T-helper 17 cell (primary cell): ENCODE measurements around the gene LCE7A. TPM values are rescaled to one million over a fixed set of nuclear protein-coding genes. Genes with fewer than 3 reads are reported as not detected.

Source experiments
- ATAC-seq: fragments of 150-1000 bp; cut with Tn5 transposase; 2 replicates; pipeline ENCODE4 v1.10.0; 2021; ENCODE audit warnings: mild to moderate bottlenecking, moderate library complexity
- DNase-seq, 3 donors: peaks; one replicate each; pipeline versions ENCODE4 v3.0.0 to v3.0.0-alpha.2; 2020 to 2021
- H3K9me3 ChIP-seq: one replicate; pipeline ENCODE4 v1.7.0; 2013; ENCODE audit warnings: low read length, mild to moderate bottlenecking; ENCODE audit not compliant: control insufficient read depth, poor library complexity, severe bottlenecking
- H3K27ac Mint-ChIP-seq: one replicate; pipeline ENCODE4 v1.8.0; 2022; ENCODE audit warnings: mild to moderate bottlenecking, moderate library complexity, mixed read lengths
- H3K27me3 Mint-ChIP-seq: one replicate; pipeline ENCODE4 v1.8.0; 2022; ENCODE audit warnings: mixed read lengths
- H3K36me3 Mint-ChIP-seq: one replicate; pipeline ENCODE4 v1.8.0; 2022; ENCODE audit warnings: low read depth, mixed read lengths
- H3K4me1 Mint-ChIP-seq: one replicate; pipeline ENCODE4 v1.8.0; 2022; ENCODE audit warnings: mild to moderate bottlenecking, mixed read lengths
- H3K4me3 Mint-ChIP-seq: one replicate; pipeline ENCODE4 v1.8.0; 2022; ENCODE audit warnings: mild to moderate bottlenecking, moderate library complexity, mixed read lengths
- total RNA-seq, 4 donors: library from RNA in 2 of 4; stranded (reverse) in 2 of 4; gene quantifications; one replicate each; pipeline ENCODE4 v1.2.3 and lab custom pipeline; 2022 to 2026

LCE7A gene
- total RNA-seq, 2 donors from 2014 or later, result not detected

DNA sequence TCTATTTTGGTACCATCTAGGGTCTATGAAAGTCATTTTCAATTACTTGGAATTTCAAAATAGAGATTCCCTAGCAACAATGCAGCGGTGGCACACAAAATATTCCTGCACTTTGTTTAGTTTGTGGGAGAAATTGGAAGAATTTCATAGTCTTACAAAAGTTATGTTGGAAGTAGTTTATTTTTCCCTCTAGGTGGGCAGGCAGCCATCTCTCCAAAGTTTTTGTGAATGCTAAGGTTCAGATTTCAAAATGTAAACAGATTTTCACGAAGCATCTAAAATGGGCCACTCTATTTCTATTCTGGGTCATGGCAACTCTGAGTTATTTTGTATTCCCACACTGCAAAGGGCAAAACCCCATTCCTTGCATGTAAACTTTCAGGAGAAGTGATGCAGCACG, 26.3 kb downstream of the LCE7A start:
- ATAC-seq (no peak), DNase-seq (no peak)
- H3K27me3 Mint-ChIP-seq, result peaks cover 10% of the 10 kb centered on the region
- H3K36me3 Mint-ChIP-seq, result no peaks in the 10 kb centered on the region
- H3K4me1 Mint-ChIP-seq, result peaks cover 2% of the 10 kb centered on the region
- H3K27ac Mint-ChIP-seq, result no peak overlapping the region
- H3K9me3 ChIP-seq, result no peaks in the 10 kb centered on the region
- H3K4me3 Mint-ChIP-seq, result no peak overlapping the region

GRCh38 chr1:152886758-152887409, 27.1 kb downstream of the LCE7A start:
- H3K4me3 Mint-ChIP-seq, result no peak overlapping the region
- DNase-seq (no peak), ATAC-seq (no peak)
- no peaks in the 10 kb centered on the region for H3K9me3 ChIP-seq
- H3K27ac Mint-ChIP-seq, result no peak overlapping the region
- H3K36me3 Mint-ChIP-seq, result no peaks in the 10 kb centered on the region
- H3K4me1 Mint-ChIP-seq, result peaks cover 2% of the 10 kb centered on the region
- H3K27me3 Mint-ChIP-seq, result peaks cover 15% of the 10 kb centered on the region

DNA sequence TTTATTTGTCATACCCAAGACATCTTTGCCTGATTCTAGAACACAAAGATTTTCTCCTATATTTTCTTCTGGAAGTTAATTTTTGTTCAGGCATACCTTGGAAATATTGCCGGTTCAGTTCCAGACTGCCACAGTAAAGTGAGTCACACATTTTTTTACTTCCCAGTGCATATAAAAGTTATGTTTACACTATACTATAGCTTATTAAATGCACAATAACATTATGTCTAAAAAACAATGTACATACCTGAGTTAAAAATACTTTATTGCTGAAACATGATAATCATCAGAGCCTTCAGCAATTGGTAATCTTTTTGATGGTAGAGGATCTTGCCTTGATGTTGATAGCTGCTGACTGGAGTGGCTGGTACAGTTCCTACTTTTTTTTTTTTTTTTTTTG, 28.3 kb downstream of the LCE7A start:
- no peak overlapping the region for H3K27ac Mint-ChIP-seq
- H3K4me1 Mint-ChIP-seq, result peaks cover 2% of the 10 kb centered on the region
- no peak overlapping the region for H3K4me3 Mint-ChIP-seq
- DNase-seq, result no peak
- no peaks in the 10 kb centered on the region for H3K9me3 ChIP-seq
- H3K36me3 Mint-ChIP-seq, result no peaks in the 10 kb centered on the region
- H3K27me3 Mint-ChIP-seq, result peaks cover 15% of the 10 kb centered on the region
- ATAC-seq, result no peak

- Mint-ChIP-seq H3K27ac (no peak overlapping the region), H3K4me1 (no peaks in the 10 kb centered on the region), H3K27me3 (peaks cover 64% of the 10 kb centered on the region), H3K36me3 (peaks cover 4% of the 10 kb centered on the region), H3K4me3 (no peak overlapping the region)
- no peaks in the 10 kb centered on the region for H3K9me3 ChIP-seq
- ATAC-seq, result no peak
- no peak for DNase-seq
Observed at GRCh38 chr1:152899027-152899426, 39.2 kb downstream of the LCE7A start.

GRCh38 chr1:152899883-152900282, 40.1 kb downstream of the LCE7A start:
- no peak for DNase-seq
- no peaks in the 10 kb centered on the region for H3K4me1 Mint-ChIP-seq
- H3K4me3 Mint-ChIP-seq, result no peak overlapping the region
- H3K27me3 Mint-ChIP-seq, result peaks cover 70% of the 10 kb centered on the region
- no peak overlapping the region for H3K27ac Mint-ChIP-seq
- H3K36me3 Mint-ChIP-seq, result peaks cover 3% of the 10 kb centered on the region
- no peak for ATAC-seq
- no peaks in the 10 kb centered on the region for H3K9me3 ChIP-seq

DNA sequence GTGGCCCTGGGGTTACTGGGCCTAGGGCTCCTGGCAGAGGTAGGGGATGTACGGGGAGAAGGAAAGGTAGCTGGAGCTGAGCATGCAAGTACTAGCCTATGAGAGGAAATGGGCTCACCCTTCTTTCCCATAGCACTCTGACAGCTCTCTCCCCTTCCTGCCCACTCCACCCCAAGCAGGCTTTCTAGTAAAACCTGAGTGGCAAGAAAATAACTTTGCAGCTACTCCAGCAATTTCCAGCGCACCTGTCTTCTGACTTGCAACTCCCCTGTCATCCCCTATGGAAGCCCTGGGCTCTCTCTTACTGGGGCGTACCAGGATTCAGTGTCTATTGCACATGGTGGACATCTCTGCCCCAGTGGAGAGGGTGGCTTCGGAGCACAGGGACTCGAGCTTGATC, 41.8 kb downstream of the LCE7A start:
- H3K27ac Mint-ChIP-seq, result no peak overlapping the region
- no peaks in the 10 kb centered on the region for H3K9me3 ChIP-seq
- ATAC-seq (no peak), DNase-seq (no peak)
- peaks cover 72% of the 10 kb centered on the region for H3K27me3 Mint-ChIP-seq
- H3K4me1 Mint-ChIP-seq, result peaks cover 2% of the 10 kb centered on the region
- peaks cover 5% of the 10 kb centered on the region for H3K36me3 Mint-ChIP-seq
- H3K4me3 Mint-ChIP-seq, result no peak overlapping the region

- no peak overlapping the region for H3K27ac Mint-ChIP-seq
- peaks cover 2% of the 10 kb centered on the region for H3K4me1 Mint-ChIP-seq
- ATAC-seq, result no peak
- no peak for DNase-seq
- no peak overlapping the region for H3K4me3 Mint-ChIP-seq
- H3K27me3 Mint-ChIP-seq, result peaks cover 69% of the 10 kb centered on the region
- H3K36me3 Mint-ChIP-seq, result peaks cover 5% of the 10 kb centered on the region
- no peaks in the 10 kb centered on the region for H3K9me3 ChIP-seq
Observed at GRCh38 chr1:152902636-152903035, 42.8 kb downstream of the LCE7A start.

- H3K4me1 Mint-ChIP-seq, result peaks cover 2% of the 10 kb centered on the region
- DNase-seq (no peak), ATAC-seq (no peak)
- no peak overlapping the region for H3K27ac Mint-ChIP-seq
- H3K9me3 ChIP-seq, result no peaks in the 10 kb centered on the region
- no peak overlapping the region for H3K4me3 Mint-ChIP-seq
- peaks cover 65% of the 10 kb centered on the region for H3K27me3 Mint-ChIP-seq
- peaks cover 5% of the 10 kb centered on the region for H3K36me3 Mint-ChIP-seq
Observed at GRCh38 chr1:152904688-152905440, 45.1 kb downstream of the LCE7A start.

DNA sequence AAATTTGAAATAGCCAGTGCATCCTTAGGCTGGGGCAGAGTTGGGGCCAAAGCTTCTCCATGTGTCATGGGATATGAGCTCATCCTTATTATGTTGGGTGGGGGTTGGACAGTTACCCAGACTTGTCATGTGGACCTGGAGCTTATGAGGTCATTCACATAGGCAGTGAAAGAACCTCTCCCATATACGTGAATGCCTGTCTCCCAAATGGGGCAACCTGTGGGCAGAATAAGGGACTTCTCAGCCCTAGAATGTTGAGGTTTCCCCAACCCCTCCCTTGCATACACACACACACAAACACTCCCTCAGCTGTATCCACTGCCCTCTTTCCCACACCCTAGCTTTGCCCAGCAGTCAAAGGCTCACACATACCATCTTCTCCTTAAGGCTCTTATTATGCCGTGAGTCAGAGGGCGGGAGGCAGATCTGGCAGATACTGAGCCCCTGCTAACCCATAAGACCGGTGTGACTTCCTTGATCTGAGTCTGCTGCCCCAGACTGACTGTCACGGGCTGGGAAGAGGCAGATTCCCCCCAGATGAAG, 46.3 kb downstream of the LCE7A start:
- DNase-seq, result no peak
- Mint-ChIP-seq H3K4me3 (no peak overlapping the region), H3K4me1 (peaks cover 2% of the 10 kb centered on the region)

DNA sequence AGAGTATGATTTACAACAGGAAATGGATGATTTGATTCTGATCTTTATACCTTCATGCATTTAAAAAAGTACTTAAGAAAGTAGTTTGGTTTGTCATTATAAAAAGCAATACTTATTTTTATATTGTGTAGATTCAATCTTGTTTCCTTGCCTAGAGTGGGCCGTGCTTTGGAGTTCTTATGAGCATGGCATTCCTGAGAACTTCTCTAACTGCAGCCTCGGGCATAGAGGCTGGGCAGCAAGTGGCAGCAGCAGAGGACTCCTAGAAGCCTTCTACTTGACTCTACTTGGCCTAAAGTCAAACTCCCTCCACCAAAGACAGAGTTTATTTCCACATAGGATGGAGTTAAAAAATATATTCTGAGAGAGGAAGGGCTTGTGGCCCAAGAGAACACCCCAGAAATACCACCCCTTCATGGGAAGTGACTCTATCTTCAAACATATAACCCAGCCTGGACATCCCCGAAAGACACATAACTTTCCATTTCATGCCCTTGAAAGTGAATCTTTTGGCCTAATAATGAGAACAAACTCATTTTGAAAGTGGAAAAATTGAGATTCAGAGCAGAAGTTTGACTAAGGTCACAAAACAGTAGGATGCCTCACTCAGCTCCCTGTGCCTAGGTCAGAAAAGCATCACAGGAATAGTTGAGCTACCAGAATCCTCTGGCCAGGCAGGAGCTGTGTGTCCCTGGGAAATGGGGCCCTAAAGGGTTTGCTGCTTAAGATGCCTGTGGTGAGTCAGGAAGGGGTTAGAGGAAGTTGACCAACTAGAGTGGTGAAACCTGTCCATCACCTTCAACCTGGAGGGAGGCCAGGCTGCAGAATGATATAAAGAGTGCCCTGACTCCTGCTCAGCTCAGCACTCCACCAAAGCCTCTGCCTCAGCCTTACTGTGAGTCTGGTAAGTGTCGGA, 48.1 kb downstream of the LCE7A start, which contains the start of gene IVL:
IVL (plus strand) TSS at position 861 of the 916 bp plus-strand sequence. CDS start 1,252 bp downstream, outside the sequence.
- no peak within 1 kb of the TSS for H3K4me3 Mint-ChIP-seq
- peaks cover 3% of the 10 kb centered on the region for H3K36me3 Mint-ChIP-seq
- ATAC-seq, result no peak
- H3K27ac Mint-ChIP-seq, result no peak within 1 kb of the TSS
- no peaks in the 10 kb centered on the region for H3K9me3 ChIP-seq
- DNase-seq, result no peak
- peaks cover 4% of the 10 kb centered on the region for H3K4me1 Mint-ChIP-seq
- peaks cover 59% of the 10 kb centered on the region for H3K27me3 Mint-ChIP-seq

More for the DNA sequence above, 46.3 kb downstream of the LCE7A start:
- ATAC-seq, result no peak
- Mint-ChIP-seq H3K27me3 (peaks cover 58% of the 10 kb centered on the region), H3K27ac (no peak overlapping the region), H3K36me3 (peaks cover 3% of the 10 kb centered on the region)
- H3K9me3 ChIP-seq, result no peaks in the 10 kb centered on the region

GRCh38 chr1:152909206-152909605, 49.4 kb downstream of the LCE7A start:
- H3K36me3 Mint-ChIP-seq, result peaks cover 3% of the 10 kb centered on the region
- H3K4me1 Mint-ChIP-seq, result peaks cover 5% of the 10 kb centered on the region
- ATAC-seq, result no peak
- no peak overlapping the region for H3K27ac Mint-ChIP-seq
- peaks cover 57% of the 10 kb centered on the region for H3K27me3 Mint-ChIP-seq
- DNase-seq, result no peak
- no peak overlapping the region for H3K4me3 Mint-ChIP-seq
- H3K9me3 ChIP-seq, result no peaks in the 10 kb centered on the region
